MM.1S (cell line): ENCODE measurements around the gene ENHO.

Source experiments
- EZH2 ChIP-seq: fragments of 300-600 bp; sonication (generic); optimal IDR thresholded peaks from 2 replicates; pipeline ENCODE3; 2017; ENCODE audit warnings: low read depth, mild to moderate bottlenecking, antibody characterized with exemption, low read length, mixed read lengths
- TF ChIP-seq, protein P1 (sequence below): fragments of 300-600 bp; sonication (generic); IDR thresholded peaks from 2 replicates; pipeline ENCODE4 v1.5.1; 2016; ENCODE audit warnings: antibody characterized with exemption, low read length, mixed read lengths

GRCh38 chr9:34550681-34551270 is 28.0 kb upstream of the ENHO start:
- TF ChIP-seq, protein P1, sequence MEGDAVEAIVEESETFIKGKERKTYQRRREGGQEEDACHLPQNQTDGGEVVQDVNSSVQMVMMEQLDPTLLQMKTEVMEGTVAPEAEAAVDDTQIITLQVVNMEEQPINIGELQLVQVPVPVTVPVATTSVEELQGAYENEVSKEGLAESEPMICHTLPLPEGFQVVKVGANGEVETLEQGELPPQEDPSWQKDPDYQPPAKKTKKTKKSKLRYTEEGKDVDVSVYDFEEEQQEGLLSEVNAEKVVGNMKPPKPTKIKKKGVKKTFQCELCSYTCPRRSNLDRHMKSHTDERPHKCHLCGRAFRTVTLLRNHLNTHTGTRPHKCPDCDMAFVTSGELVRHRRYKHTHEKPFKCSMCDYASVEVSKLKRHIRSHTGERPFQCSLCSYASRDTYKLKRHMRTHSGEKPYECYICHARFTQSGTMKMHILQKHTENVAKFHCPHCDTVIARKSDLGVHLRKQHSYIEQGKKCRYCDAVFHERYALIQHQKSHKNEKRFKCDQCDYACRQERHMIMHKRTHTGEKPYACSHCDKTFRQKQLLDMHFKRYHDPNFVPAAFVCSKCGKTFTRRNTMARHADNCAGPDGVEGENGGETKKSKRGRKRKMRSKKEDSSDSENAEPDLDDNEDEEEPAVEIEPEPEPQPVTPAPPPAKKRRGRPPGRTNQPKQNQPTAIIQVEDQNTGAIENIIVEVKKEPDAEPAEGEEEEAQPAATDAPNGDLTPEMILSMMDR, result no peak
- TF ChIP-seq EZH2, result no peak
